GM19397 (cell line): ENCODE data around the gene SLC6A2.
"Not testable (repeated sequence)": the region's sequence is repeated elsewhere in the genome, so short reads cannot be mapped to it uniquely, and the experiment has no call there.

Experiments
- ATAC-seq: cut with Tn5 transposase; IDR thresholded peaks from one replicate; pipeline ENCODE4 v1.9.1; 2021; ENCODE audit warnings: mild to moderate bottlenecking, moderate library complexity; ENCODE audit not compliant: unreplicated experiment

SLC6A2 gene

DNA sequence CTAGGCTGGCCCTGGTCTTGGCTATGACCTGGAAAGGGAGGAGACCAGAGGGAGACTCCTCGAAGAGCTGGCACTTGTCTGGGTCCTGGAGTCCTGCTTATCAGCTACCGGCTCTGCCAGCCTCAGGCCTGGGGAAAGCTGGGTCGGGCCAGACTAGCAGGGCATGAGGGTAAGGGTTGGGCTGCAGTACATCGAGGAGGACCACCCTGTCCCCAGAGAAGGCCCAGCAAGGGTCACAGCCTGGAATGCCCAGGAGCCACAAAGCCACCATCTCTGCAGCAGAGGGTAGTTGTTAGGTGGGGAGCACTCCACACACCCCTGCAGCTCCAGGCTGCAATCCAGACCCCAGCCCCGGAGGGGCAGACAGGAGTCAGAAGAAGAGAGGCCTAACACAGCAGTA lies 54.0 kb downstream of the SLC6A2 start:
- ATAC-seq = no peak

DNA sequence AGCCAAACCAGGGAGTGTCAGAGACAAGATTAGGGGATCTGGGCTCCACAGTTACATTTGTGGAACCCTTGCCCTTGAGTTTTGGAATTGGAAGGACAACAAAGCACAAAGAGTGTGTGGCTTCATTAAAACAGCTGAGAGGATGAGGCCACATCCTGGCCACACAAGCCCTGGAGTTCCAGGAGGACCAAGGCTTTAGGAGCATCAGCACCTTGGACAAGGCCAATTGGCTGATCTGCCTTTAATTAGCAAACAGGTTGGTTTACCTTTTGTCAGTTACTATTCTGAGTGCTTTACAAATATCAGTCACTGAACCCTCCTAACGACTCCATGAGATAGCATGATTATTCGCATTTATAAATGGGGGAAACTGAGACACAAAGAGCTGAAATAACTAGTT lies 54.7 kb downstream of the SLC6A2 start:
- ATAC-seq = no peak

DNA sequence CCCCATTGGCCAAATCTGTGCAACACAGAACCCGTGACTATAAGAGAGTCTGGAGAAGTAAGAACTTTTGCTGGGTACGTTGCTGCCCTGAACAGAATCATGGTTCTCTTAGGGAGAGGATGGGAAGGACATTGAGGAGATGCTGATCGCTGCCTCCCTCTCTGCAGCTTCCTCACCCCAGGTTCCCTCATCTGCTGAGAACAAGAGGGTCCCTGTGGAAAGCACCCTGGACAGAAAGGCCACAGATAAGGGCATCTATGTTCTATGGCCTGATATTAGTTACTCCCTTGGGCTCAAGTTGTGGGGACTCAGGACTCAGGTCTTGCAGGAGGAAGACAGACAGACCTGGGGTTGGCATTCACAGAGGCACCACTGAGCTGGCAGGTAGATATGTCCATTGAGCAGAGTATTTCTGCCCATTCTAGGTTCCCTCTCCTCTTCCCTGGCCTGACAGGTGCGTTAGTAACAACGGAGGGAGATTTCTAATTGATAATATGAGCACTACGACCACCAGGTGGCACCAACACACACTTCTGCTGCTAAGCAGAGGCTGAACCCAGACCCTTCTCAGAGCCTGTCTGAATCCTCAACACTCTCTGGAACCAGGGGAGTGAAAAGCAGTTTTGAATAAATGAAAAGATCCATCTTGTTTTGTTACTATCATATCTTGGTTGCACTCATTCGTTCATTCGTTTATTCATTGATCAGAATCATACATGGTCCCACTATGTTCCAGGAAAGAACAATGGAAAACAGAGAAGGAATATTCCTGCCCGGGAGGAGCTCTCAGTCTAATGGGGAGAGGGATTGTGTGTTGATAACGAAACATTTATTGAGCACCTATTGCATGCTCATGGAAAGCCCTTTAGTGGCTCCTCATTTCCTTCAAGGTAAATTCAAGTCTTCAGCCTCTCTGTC lies 56.4 kb downstream of the SLC6A2 start:
- peak; percentile 73 for ATAC-seq

DNA sequence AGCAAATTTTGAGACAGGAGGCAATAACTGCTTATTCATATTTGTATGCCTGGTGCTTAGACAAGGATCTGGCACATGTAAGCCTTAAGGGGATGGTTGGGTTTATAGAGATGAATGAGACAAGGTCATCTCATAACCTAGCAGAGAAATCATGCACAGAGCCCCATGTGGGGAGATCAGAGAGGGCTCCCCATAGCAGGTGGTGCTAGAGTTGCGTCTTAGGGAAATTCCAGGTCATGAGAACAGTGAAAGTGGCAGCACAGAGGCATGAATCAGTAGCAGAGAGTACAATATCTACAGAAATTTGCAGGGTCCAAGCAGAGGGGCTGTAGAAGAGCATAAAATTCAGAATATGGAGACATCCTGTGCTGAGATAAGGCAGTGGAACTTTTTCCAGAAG lies 57.3 kb downstream of the SLC6A2 start:
- ATAC-seq = no peak

DNA sequence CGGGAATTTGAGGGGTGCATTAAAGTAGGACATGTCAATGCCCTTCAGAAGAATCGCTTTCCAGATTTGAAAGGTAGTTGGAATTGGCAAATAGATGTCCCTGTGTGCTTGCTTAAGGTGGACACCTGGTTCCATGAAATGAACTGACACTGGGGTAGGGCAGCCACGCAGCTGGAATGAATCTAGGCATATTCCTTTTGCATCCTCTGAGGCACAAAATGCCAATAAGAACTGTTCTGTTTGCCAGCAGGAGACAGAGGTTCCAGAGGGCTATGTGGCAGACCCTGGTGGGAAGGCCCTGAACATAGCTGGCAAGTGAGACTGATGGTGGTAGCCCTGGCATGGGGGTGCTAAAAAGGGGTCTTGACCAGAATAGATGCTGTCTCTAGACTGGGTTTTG lies 61.5 kb downstream of the SLC6A2 start:
- ATAC-seq = no peak

DNA sequence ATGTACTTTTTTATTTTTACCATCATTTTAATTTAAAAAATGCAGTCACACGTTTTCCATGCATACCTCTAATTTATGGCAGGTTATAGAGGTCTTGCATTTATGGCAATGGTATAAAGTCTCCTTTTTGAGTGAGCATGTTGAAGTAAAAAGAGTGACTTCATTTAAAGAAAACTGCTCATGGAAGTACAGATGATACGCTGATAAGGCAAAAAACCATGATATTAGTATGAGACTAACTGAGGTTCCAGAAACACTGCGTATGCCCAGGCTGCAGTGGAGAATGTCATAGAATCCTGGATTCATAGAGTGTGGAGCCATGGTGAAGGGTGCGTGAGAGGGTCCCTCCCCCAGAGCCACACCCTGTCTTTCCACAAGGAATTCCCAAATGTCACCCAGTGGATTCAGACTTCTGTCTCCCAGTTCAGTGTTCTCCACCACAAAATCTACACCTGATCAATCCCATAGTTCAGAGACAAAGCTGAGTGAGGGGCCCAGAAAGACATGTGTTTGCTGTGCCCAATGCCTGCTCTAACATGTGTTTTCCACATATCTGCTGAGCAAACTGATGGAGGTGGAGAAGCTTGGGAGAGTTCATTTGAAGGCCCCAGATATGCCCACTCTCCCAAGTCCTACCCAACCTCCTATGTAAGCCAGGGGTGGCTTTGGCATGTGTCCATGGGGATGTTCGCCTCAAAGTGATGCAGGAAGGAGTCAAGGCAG lies 69.4 kb downstream of the SLC6A2 start:
- ATAC-seq = no peak

DNA sequence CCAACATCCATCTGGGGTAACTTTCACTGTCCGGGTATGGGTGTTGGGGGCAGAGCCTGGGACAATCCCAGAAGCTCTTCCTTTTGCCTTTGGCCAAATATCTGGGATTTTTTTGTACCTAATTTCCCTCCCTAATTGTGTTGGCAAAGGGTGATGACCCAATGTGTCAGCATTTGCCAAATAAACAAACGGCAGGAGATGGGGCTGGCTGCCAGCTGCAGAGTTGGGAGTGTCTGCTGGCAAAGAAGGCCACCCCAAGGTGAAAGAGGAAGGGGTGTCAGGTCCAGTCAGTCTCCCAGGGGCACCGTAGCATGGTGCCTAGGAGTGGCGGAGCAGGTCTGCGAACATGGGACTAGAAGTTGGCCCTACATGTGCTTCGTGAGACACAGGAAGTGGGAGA lies 73.0 kb downstream of the SLC6A2 start:
- ATAC-seq = no peak

DNA sequence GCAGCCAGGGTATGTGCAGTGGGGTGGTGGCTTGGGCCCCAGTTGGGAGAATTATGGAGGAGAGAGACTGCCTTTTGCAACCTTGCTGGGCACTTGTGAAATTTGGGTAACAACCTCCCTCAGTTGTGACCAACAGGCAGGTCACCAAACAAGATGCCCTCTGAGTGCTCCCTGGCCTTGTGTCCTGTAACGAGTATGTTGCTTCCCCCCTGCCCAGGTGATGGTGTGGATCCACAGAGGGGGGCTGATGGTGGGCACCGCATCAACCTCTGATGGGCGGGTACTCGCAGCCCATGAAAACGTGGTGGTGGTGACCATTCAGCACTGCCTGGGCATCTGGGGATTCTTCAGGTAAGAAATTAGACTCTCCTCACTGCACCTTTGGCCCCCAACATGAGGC lies 74.3 kb downstream of the SLC6A2 start:
- no peak for ATAC-seq

DNA sequence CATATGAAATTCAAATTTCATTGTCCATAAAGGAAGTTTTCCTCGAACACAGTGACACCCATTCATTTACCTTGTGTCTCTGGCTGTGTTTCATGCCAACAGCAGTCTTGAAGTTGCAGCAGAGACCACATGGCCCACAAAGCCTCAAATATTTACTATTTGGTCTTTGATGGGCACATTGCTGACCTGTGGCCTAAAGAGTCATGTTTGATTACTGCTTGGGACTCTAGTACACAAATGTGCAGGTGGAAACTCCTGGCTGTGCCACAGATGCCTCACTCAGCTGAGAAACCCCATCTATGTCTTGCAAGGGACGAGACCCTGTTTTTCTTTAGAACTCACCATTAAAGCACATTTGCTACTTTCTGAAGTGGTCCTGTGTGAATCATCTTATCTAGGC lies 76.7 kb downstream of the SLC6A2 start:
- ATAC-seq = no peak

DNA sequence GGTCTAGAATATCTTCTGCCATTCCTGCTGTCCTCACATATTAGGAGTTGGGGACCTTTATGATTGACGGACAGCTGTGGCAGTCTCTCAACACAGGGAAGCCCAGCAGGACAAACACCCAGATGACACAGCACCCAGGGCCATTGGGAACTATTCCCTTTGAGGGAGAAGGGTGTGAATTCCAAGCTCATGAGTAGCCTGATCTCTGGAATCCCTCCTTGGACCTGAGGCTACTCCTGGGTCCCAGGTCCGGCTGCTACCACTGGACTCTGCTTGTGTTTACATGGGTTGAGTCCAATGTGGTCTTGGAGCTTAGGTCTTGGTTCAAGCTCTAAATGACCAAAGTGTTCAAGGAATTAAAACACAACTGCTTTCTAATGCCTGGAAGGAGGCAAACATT lies 78.9 kb downstream of the SLC6A2 start:
- no peak for ATAC-seq

DNA sequence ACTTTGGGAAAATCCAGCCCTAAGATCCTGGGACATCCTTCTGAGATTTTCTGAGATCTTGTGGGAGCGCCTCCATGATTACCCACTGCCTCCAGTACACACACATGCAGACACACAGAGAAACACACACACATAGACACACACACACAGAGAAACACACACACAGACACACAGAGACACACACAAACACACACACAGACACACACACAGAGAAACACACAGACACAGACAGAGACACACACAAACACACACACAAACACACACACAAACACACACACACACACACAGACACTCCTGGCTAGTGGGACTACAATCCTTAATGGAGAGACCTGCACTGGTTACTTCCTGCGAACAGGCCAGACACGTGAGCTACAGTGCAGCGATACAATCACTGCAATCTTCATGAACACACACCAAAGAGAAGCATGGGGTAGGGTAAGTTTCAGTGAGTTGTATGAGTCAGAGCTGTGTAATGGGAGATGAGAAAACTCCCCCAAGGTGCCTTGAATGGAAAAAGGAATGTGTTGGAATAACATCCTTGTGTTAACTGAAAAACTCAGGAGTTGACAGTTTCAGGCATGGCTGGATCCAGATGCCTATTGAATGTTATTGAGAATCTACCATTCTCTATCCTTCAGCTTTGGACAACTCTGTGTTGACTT lies 79.5 kb downstream of the SLC6A2 start:
- no peak for ATAC-seq

DNA sequence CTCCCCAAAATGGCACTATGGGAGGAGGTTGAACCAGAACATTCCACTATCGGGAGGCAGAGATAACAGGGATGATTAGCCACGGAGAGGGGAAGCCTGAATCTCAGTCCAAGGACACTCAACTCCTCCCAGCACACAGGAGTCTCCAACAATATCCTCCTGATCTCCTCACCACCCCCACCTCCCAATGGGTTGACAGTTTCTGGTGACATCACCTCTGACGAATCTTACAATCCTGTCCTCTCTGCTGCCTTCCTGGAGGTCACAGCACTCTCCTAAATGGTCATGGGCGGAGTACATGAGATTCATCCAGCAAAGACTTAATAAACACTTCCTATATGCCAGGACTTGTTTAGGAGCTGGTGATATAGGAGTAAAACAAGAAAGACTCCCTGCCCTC lies 80.9 kb downstream of the SLC6A2 start:
- no peak for ATAC-seq

DNA sequence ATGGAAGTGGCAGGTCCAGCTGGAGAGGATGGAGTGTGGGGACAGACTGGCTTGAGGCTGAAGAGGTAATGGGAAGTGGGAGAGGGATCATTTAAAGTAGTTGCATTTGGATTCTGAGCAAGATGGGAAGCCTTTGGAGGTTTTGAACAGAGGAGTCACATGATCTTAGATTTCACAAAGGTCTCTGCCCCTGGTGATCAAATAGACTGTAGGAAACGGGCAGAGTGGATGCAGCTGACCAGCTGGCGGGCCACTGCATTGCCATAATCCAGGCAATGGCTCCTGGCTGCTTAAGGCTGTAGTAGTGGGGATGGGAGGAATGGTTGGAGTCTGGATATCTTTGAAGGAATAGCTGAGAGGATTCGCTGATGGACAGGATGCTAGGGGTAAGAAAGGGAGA lies 81.5 kb downstream of the SLC6A2 start:
- no peak for ATAC-seq

DNA sequence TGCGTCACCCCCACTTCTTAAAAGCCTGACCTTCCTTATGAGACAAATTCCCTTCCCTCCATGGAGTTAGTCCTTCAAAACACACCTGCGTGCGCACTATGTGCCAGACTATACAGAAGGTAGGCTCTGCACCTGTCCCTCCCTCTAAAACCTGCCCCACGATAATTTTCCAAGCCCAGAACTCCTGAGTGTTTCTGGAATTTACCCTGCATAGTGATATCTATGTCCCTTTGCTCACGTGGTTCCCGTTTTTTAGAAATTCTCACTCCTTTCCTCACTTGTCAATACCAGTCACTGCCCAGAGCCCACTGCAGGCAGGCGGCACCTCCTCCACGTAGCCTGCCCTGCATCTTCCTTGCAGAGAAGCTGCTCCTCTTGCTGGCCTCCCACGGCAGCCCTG lies 82.2 kb downstream of the SLC6A2 start:
- no peak for ATAC-seq

DNA sequence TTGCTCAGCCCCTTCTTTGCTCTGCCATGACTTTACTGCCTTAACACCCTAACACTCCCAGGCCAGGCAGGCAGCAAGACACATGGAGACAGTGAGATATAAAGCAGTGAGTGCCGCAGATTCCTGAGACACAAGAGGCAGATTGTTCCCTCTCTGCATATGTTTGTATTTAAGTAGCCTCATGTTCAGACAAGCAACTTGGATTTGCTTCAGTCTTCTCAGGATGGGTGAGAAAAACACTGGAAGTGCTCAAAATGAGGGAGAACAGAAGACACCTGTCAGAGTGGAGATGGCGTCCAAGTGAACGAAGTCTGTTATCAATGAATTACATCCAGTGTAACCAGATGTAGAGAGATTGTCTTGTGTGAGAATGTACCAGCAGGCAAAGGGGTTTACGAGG lies 90.3 kb downstream of the SLC6A2 start:
- ATAC-seq = no peak

DNA sequence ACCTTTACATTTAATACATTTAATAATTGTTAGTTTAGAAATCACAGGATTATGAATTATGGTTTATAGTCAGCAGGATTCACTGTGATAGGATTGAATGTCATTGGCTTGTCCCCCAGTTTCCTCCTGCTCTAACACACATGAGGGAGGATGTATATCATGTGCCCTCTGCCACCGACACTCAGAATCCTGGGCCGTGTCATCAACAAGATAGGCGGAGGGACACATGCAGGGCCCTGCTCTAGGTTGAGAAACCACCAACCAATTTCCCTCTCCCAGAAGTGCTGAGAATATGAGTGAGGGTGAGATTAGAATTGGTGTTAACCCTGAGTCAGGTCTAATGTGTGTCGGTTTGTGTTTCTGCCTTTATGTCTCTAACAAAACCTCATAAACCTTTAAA lies 92.0 kb downstream of the SLC6A2 start:
- no peak for ATAC-seq

DNA sequence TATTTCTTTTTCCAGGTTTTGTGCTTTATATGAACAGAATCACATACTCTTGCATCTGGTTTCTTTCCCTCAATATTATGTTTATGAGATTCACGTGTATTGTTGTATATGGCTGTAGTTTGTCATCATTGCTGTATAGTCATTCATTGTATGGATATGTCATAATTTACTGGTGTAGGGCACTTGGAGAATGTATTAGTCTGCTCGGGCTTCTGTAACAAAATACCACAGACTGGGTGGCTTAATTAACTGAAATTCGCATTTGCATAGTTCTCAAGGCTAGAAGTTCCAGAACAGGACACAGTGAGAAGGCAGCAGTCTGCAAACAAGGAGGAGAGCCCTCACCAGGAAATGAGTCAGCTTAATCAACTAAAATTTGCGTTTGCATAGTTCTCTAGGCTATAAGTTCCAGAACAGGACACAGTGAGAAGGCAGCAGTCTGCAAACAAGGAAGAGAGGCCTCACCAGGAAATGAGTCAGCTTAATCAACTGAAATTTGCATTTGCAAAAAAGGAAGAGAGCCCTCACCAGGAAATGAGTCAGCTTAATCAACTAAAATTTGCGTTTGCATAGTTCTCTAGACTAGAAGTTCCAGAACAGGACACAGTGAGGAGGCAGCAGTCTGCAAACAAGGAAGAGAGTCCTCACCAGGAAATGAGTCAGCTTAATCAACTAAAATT lies 96.8 kb downstream of the SLC6A2 start:
- ATAC-seq = not testable (repeated sequence)

DNA sequence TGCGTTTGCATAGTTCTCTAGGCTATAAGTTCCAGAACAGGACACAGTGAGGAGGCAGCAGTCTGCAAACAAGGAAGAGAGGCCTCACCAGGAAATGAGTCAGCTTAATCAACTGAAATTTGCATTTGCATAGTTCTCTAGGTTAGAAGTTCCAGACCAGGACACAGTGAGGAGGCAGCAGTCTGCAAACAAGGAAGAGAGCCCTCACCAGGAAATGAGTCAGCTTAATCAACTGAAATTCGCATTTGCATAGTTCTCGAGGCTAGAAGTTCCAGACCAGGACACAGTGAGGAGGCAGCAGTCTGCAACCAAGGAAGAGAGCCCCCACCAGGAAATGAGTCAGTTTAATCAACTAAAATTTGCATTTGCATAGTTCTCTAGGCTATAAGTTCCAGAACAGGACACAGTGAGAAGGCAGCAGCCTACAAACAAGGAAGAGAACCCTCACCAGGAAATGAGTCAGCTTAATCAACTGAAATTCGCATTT lies 97.4 kb downstream of the SLC6A2 start:
- ATAC-seq = not testable (repeated sequence)
